Activated CD4-positive, CD25-positive, alpha-beta regulatory T cell treated with anti-CD3 and anti-CD28 coated beads, Interleukin-2, amount 50 U/mL, for 72 hours (primary cell): ENCODE data around the gene LINC01488.
A peak's percentile ranks its signal among the peaks of the same experiment; 100 is the strongest.

Experiments used
- DNase-seq: peaks from one replicate; pipeline ENCODE4 v3.0.0; 2021

Gene LINC01488

DNA sequence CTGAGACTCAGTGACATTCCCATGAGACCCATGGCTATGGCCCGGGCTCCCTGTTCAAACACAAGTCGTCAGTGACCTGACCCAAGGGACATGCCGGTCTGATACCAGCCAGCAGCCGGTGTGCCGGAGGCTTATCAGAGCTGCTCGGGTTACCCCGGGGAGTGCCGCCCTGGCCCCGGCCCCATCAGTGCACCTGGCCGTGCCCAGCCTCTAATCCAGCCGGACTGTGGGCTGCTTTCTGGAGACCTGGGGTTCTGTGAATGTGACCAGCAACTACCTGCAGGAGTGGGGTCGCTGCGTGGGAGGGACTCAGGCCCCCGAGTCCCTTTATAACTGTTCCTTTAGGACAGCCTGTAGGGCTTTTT is 52.7 kb downstream of the LINC01488 start:
- no peak for DNase-seq

DNA sequence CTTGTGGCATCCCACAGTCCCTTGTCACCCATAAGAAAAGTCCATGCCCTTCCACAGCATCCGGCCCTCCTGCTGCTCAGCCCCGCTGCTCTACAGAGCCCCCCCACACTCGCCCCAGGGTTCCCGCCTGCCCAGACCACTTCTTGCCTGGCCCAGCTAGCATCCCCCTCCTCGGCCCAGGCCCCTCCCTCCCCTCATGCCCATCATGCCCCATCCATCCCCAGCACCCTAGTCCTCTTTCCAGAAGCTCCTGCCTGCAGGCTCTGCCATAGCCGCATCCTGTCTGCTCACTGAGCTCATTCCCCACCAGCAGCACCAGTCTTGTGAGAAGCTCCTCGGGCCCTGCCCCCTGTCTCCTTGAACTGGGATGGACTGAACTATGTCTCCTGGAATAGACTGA is 54.4 kb downstream of the LINC01488 start:
- no peak for DNase-seq

DNA sequence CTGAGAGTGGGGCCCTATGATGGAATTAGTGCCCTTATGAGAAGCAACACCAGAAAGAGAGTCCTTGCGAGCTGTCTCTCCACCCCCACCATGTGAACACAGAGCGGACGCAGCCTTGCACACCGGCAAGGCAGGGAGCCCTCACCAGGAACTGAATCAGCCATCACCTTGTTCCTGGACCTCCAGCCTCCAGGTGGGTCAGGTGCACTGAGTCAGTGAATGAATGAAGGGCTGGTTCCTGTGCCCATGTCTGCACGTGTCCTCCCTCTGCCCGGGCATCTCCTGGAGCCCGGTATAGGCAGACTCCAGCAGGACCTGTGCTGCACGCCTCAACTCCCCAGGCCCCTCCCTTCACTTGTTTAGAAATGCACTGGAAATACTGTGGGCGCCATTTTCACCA is 54.9 kb downstream of the LINC01488 start:
- DNase-seq, result no peak

DNA sequence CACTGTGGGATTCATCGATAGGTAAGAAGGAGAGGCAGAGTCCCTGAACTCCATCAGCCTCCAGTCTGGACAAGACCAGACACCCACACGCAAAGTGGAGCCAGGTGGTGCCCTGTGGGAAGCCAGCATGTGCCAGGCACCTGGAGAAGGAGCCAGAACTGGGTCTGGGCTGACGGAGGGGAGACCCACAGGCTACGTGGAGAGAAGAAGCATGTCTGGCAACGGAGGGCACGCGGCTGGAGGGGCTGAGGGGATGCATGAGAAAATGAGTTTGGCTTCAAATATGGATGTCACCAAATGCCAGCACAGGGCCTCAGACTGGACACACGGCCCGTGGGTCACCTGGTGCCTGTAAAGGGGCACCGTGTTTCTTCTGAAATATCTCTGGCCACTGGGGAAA is 55.7 kb downstream of the LINC01488 start:
- DNase-seq, result no peak

DNA sequence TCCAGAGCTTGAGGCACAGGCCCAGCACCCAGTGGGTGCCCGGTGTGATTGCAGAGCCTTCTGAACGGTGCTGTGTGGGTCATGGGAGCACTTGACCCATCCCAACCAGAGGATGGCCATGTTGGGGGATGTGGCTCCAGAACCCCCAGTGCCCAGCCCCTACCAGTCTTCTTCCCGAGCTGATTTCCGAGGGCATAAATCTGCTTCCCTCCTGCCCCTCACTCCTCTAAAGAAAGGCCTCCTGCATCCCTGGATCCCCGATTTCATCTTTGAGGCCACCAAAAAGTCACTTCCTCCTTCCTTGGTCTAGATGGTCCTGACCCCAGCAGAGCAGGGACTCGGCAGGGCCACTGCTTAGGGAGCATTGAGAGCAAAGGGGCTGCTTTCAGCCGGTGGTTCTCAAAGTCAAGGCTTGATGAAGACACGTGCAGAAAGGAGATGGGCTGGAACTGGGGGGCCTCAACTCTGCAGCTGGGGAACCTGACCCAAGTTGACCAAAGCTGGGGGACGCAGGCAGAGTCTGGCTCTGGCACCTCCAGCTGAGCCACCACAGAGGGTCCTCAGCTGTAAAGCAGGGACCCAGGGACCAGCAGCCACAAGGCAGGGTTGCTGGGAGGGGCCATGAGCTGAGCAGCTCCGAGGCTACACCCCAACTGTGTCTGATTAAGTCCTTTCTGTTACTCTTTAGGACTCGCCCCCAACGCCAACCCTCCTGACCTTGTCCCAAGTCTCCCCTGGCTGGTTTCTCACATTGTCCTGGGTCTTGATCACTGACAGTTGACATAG is 56.6 kb downstream of the LINC01488 start:
- DNase-seq, result no peak

DNA sequence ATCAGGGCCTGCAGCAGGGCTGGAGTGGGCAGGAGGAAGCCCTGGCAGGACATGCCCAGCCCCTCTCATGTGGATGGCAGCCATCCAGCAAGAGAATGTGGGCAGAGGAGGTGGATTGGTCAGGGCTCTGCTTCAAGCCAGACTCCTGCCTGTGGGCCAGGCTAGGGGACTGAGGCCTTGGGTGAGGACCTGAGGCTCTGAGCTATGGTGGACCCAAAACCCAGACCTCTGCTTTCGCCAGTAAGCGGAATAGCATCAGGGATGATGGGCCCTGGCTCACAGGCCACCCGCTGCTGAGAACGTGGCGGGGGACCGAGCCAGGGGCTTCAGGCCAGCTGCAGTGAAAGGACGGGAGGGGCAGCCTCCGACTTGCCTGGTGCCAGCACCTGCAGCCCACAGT is 57.4 kb downstream of the LINC01488 start:
- DNase-seq, result no peak

DNA sequence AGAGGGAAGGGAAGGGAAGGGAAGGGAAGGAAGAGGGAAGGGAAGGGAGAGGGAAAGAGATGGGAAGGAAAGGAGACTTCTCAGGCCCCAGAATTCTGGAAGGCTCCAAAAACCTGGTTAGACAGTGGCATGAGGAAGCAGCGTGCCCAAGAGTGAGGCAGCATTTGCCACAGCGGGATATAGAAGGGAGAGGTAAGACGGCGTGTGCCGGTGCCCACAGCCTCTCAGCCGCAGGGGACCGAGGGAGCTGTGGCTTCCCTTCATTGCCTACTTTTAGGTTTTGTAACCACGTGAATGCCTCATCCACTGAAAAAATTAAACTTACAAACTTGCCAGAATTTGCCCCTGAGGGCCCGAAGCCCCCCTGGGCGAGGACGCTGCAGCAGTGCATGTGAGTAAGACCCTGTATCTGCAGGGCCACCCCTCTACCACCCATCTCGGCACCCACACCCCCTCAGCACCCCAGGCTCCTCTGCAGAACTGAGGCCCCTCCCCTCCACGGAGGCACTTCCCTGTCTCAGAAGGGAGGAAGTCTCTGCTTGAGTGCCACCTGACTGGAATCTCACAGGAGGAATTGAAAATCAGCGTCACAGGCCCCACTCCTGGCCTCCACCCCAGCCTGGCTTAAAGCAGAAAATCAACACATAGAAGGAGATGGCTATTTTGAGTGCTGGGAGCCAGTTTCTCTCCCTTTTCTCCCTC is 58.1 kb downstream of the LINC01488 start:
- no peak for DNase-seq

DNA sequence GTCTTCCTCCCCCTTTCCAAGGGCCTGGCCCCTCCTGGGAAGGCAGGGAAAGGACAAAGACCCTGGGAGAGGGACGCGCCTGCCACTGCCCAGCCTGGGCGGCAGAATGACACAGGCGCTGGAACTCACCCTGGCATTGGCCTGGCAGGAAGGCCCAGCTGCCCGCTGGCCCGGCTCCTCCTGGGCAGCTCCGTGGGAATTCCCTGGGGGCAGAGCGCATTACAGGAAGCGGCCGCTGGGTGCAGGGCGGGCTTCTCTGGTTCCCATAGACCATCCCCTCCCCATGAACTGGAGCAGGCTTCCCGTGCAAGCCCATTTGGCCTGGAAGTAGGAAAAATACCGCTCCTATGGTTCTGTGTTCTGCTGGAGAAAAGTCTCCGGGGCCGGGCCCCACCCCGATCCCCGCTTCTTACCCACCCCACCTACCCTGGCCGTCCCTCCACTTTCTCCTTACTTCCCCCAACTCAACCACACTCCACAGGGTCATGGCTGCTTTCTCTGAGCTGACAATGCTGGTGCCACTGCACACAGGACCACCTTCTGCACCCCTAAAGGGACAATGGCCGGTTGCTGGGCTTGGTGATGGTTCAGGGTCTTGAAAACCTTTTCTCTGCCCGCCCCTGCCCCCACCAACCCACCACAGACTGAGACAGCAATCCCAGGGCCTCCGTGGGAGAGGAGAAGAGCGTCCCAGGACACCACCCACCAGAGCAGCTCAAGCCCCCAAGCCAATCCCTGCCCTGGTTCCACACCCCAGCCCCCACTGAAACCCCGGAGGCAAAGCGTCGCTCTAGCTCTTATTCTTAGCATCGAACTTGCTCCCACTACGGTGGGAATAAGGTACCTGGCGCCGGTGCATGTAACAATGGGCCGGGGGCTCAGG is 58.9 kb downstream of the LINC01488 start:
- DNase-seq, result no peak

DNA sequence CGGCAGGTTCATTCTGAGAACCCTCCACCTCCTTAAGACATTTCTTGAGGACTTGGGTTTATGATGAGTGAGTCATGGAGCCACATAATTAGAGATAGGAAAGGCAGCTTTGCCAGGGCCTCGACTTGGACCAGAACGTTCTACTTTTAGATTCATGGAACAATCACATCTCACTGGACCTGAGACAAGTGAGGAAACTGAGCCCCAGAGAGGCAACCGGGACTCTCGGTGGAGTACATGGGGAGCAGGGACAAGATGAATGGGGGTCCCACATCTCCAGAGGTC is 59.5 kb downstream of the LINC01488 start:
- no peak for DNase-seq

DNA sequence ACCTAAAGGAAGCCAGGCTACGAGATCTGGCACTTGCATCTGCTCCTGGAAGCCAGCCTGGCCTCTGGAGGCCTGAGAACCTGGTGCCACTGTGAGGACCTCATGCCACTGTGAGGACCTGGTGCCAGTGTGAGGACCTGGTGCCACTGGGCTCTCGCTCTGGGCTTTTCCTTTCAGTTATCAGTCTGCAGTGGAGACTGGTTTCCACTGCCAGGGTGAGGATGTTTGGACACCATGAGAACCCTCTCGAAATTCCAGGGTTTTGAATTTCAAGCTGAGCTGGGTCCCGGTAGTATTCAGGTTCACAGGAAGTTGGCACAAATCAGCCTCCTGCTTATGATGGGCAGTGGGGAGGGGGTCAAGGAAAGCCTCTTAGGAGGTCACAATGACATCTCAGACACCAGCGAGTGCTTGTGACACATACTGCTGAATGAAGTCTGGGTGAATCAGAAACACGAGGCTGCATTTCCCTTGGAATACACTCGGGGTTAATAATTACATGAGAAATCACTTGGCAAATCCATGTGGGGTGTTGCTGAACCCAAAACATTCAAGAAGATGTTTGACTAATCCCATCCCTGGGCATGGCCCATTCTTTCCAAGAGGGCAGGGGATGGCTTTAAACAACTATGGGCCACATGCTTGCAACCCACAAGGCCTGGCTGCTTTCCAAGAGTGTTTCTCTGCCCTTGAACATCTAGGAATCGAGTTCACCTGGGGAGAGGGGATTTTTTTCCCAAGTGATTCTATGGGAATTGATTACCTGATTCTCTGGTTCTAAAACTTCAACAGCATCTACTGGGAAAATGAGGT is 60.2 kb downstream of the LINC01488 start:
- DNase-seq, result peak; percentile 14

DNA sequence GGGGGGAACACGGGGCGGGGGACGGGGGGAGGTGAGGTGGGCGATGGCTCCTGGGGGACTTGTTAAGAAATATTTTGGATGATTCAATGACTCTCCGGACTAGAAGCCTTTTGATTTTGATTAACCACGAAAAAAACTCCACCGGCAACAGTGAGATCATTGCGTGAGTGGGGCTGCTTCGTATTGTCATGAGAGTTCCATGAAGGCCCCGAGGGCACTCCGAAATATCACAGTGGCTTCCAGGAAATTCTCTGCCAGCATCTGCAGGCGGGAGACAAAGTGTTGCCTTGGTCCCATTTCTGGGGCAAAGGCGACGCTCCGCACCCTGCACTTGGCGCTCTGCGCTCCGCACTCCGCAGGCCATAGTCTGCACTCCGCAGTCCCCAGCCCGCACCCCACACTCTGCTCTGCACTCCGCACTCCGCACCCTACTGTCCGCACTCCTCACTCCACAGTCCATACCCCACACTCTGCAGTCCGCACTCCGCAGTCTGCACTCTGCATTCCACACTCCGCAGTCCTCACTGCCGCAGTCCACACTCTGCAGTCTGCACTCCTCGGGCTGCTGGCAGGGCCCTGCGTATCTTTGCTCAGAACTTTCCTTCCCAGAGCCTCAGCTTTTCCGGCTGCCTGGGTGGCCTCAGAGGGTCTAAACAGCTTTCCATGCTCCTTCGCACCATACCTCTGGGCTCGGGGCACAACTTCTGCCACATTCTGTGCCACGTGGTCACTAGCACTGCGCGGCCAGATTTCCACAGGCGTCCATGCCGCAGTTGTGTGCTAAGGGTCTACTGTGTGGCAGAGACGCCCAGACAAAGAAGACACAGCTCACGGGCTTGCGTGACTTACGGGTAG is 61.1 kb downstream of the LINC01488 start:
- DNase-seq, result peak; percentile 5
